Fibroblast of skin of back (primary cell): ENCODE data around the gene UBAC2.

ENCODE experiments used
- DNase-seq: peaks from one replicate; pipeline ENCODE4 v3.0.0-alpha.2; 2013

The UBAC2 gene

GRCh38 chr13:99314640-99315176, 114.1 kb downstream of the UBAC2 start:
- no peak for DNase-seq

GRCh38 chr13:99315186-99315585, 114.5 kb downstream of the UBAC2 start:
- no peak for DNase-seq

GRCh38 chr13:99316224-99316623, 115.6 kb downstream of the UBAC2 start:
- DNase-seq, result no peak

GRCh38 chr13:99316657-99317256, 116.1 kb downstream of the UBAC2 start:
- no peak for DNase-seq

GRCh38 chr13:99320693-99321481, 120.2 kb downstream of the UBAC2 start:
- DNase-seq, result peak; percentile 86

GRCh38 chr13:99321709-99322108, 121.1 kb downstream of the UBAC2 start:
- no peak for DNase-seq

GRCh38 chr13:99322297-99323103, 121.8 kb downstream of the UBAC2 start:
- peak; percentile 85 for DNase-seq

GRCh38 chr13:99323488-99323887, 122.8 kb downstream of the UBAC2 start:
- no peak for DNase-seq

- no peak for DNase-seq
Observed at GRCh38 chr13:99326012-99326411, 125.4 kb downstream of the UBAC2 start.

GRCh38 chr13:99327126-99327525, 126.5 kb downstream of the UBAC2 start:
- DNase-seq, result no peak

GRCh38 chr13:99327761-99328160, 127.1 kb downstream of the UBAC2 start:
- no peak for DNase-seq

GRCh38 chr13:99329477-99329876, 128.8 kb downstream of the UBAC2 start:
- no peak for DNase-seq

GRCh38 chr13:99330942-99331341, 130.3 kb downstream of the UBAC2 start:
- DNase-seq, result no peak

- no peak for DNase-seq
Observed at GRCh38 chr13:99331881-99332293, 131.2 kb downstream of the UBAC2 start.

- DNase-seq, result no peak
Observed at GRCh38 chr13:99332456-99332855, 131.8 kb downstream of the UBAC2 start.

GRCh38 chr13:99334221-99334620, 133.6 kb downstream of the UBAC2 start:
- DNase-seq, result no peak

GRCh38 chr13:99335087-99335486, 134.4 kb downstream of the UBAC2 start:
- no peak for DNase-seq

GRCh38 chr13:99335603-99336002, 134.9 kb downstream of the UBAC2 start:
- DNase-seq, result no peak

- no peak for DNase-seq
Observed at GRCh38 chr13:99339230-99339721, 138.6 kb downstream of the UBAC2 start.

- no peak for DNase-seq
Observed at GRCh38 chr13:99339736-99340397, 139.2 kb downstream of the UBAC2 start.

- DNase-seq, result no peak
Observed at GRCh38 chr13:99340638-99341037, 140.0 kb downstream of the UBAC2 start.

GRCh38 chr13:99341969-99342722, 141.5 kb downstream of the UBAC2 start:
- no peak for DNase-seq
